HCT116 (cell line): ENCODE data around the gene BICD1. TPM values are rescaled to one million over a fixed set of nuclear protein-coding genes. Genes with fewer than 3 reads are reported as not detected.

Experiments
- ATAC-seq: fragments of 200-7000 bp; cut with Tn5 transposase; 2 replicates; pipeline ENCODE4 v1.9.1; 2020; ENCODE audit warnings: mild to moderate bottlenecking, moderate library complexity
- BruUV-seq: library from RNA; stranded (reverse); fragments of 400-500 nt; replicated peaks from 2 replicates; lab custom pipeline; 2021; lab: Mats Ljungman, UMichigan
- CTCF ChIA-PET: fragments of 300-600 bp; sonication (Branson Sonifier 250); formaldehyde crosslinking; loops from one replicate; lab custom pipeline; 2021; ENCODE audit warnings: antibody characterized with exemption; lab: Charles Lee
- POLR2A ChIA-PET: fragments of 300-600, 350-600 bp; sonication (Branson Sonifier 250); formaldehyde crosslinking; loops from one replicate; lab custom pipeline; 2021; ENCODE audit warnings: antibody characterized with exemption; lab: Charles Lee
- RAD21 ChIA-PET, 2 experiments: fragments of 300-600 bp; sonication (Branson Sonifier 250); formaldehyde crosslinking; loops; one replicate each; lab custom pipeline; 2023; ENCODE audit warnings: low total read pairs in 2 of 2; ENCODE audit not compliant: uncharacterized antibody in 2 of 2, unreplicated experiment in 2 of 2, low non-redundant PET in 1 of 2; lab: Charles Lee
- DNase-seq: peaks from one replicate; pipeline ENCODE4 v3.0.0-alpha.2; 2010; ENCODE audit warnings: low read depth, low spot score
- H2AFZ ChIP-seq: fragments of 200-600 bp; shearing (Covaris generic), sonication (generic); 2 replicates; pipeline ENCODE4 v1.6.1; 2017; ENCODE audit warnings: low read depth, mixed run types, mixed read lengths, antibody characterized with exemption, low read length; ENCODE audit not compliant: poor library complexity, severe bottlenecking
- H3K27ac ChIP-seq: 2 replicates; pipeline ENCODE4 v1.5.1; 2012; ENCODE audit warnings: low read depth, low read length
- H3K27me3 ChIP-seq: fragments of 200-600 bp; sonication (generic); 2 replicates; pipeline ENCODE4 v1.6.1; 2016; ENCODE audit warnings: mixed run types, low read length, mixed read lengths; ENCODE audit not compliant: insufficient read depth
- H3K36me3 ChIP-seq, 2 experiments: fragments of 200-500 bp in 1 of 2; fragments of 200-600 bp in 1 of 2; sonication (Bioruptor generic) in 1 of 2; sonication (generic) in 1 of 2; 2 replicates each; pipeline versions ENCODE4 v1.5.1 to v1.6.1; 2014 to 2016; ENCODE audit warnings: low read length in 2 of 2, inconsistent platforms in 1 of 2, mixed read lengths in 1 of 2, mixed run types in 1 of 2; ENCODE audit not compliant: insufficient read depth in 2 of 2, control insufficient read depth in 1 of 2
- H3K4me1 ChIP-seq, 2 experiments: fragments of 200-600 bp in 1 of 2; sonication (generic) in 1 of 2; 2 replicates each; pipeline versions ENCODE4 v1.5.1 to v1.6.1; 2012 to 2017; ENCODE audit warnings: low read length in 2 of 2, inconsistent platforms in 1 of 2, mild to moderate bottlenecking in 1 of 2, mixed read lengths in 1 of 2, mixed run types in 1 of 2, moderate library complexity in 1 of 2; ENCODE audit not compliant: insufficient read depth in 2 of 2, control insufficient read depth in 1 of 2
- H3K4me2 ChIP-seq: fragments of 200-600 bp; sonication (generic); 2 replicates; pipeline ENCODE4 v1.6.1; 2017; ENCODE audit warnings: mixed run types, low read length, mixed read lengths
- H3K4me3 ChIP-seq, 2 experiments: fragments of 200-600 bp in 1 of 2; sonication (generic) in 1 of 2; replicated peaks in 1 of 2; 2 replicates each; pipeline ENCODE4 v1.5.1; 2011 to 2016; ENCODE audit warnings: low read length in 2 of 2, control low read depth in 1 of 2, low read depth in 1 of 2, mild to moderate bottlenecking in 1 of 2, mixed read lengths in 1 of 2, mixed run types in 1 of 2
- H3K79me2 ChIP-seq: fragments of 200-600 bp; sonication (generic); 2 replicates; pipeline ENCODE4 v1.6.1; 2017; ENCODE audit warnings: mild to moderate bottlenecking, mixed run types, low read length, moderate library complexity, mixed read lengths; ENCODE audit not compliant: insufficient read depth
- H3K9ac ChIP-seq: fragments of 200-600 bp; sonication (generic); 2 replicates; pipeline ENCODE4 v1.6.1; 2016; ENCODE audit warnings: low read length, mixed read lengths
- H3K9me2 ChIP-seq: fragments of 200-600 bp; sonication (generic), shearing (Covaris generic); 2 replicates; pipeline ENCODE4 v1.6.1; 2017; ENCODE audit warnings: mixed run types, mild to moderate bottlenecking, moderate library complexity; ENCODE audit not compliant: insufficient read depth
- H3K9me3 ChIP-seq, 2 experiments: fragments of 200-500 bp in 1 of 2; fragments of 200-600 bp in 1 of 2; sonication (Bioruptor generic) in 1 of 2; sonication (generic) in 1 of 2; 2 replicates each; pipeline ENCODE4 v1.6.1; 2014 to 2017; ENCODE audit warnings: low read length in 2 of 2, mixed read lengths in 2 of 2, inconsistent platforms in 1 of 2, low read depth in 1 of 2, mild to moderate bottlenecking in 1 of 2, mixed run types in 1 of 2, moderate library complexity in 1 of 2; ENCODE audit not compliant: control insufficient read depth in 1 of 2, insufficient read depth in 1 of 2
- H4K20me1 ChIP-seq: fragments of 200-600 bp; sonication (generic), shearing (Covaris generic); 2 replicates; pipeline ENCODE4 v1.6.1; 2017; ENCODE audit warnings: mixed run types, mild to moderate bottlenecking, moderate library complexity; ENCODE audit not compliant: insufficient read depth
- CEBPB ChIP-seq: IDR thresholded peaks from 2 replicates; pipeline ENCODE4 v1.6.1; 2012; ENCODE audit warnings: low read depth
- EGR1 ChIP-seq: IDR thresholded peaks from 2 replicates; pipeline ENCODE4 v1.6.1; 2012; ENCODE audit warnings: low read depth
- ELF1 ChIP-seq: IDR thresholded peaks from 2 replicates; pipeline ENCODE4 v1.6.1; 2012; ENCODE audit warnings: low read depth, borderline replicate concordance
- EZH2phosphoT487 ChIP-seq: fragments of 200-600 bp; IDR thresholded peaks from 2 replicates; pipeline ENCODE4 v1.6.1; 2018; ENCODE audit warnings: antibody characterized with exemption, borderline replicate concordance
- FOSL1 ChIP-seq: IDR thresholded peaks from 2 replicates; pipeline ENCODE4 v1.6.1; 2012; ENCODE audit warnings: low read depth
- JUND ChIP-seq: IDR thresholded peaks from 2 replicates; pipeline ENCODE4 v1.6.1; 2012
- POLR2A ChIP-seq: IDR thresholded peaks from 2 replicates; pipeline ENCODE4 v1.7.0; 2011; ENCODE audit warnings: borderline replicate concordance; ENCODE audit not compliant: insufficient read depth, insufficient read length; ENCODE audit errors: extremely low read depth
- RAD21 ChIP-seq: IDR thresholded peaks from 2 replicates; pipeline ENCODE4 v1.6.1; 2012; ENCODE audit warnings: low read depth, mild to moderate bottlenecking
- SIN3A ChIP-seq: IDR thresholded peaks from 2 replicates; pipeline ENCODE4 v1.6.1; 2012; ENCODE audit warnings: low read depth
- SRF ChIP-seq: IDR thresholded peaks from 2 replicates; pipeline ENCODE4 v1.6.1; 2012; ENCODE audit warnings: low read depth
- TCF7L2 ChIP-seq: IDR thresholded peaks from 2 replicates; pipeline ENCODE4 v1.7.0; 2011; ENCODE audit warnings: borderline replicate concordance, inconsistent platforms; ENCODE audit not compliant: insufficient read depth, insufficient read length; ENCODE audit errors: extremely low read depth
- YY1 ChIP-seq: IDR thresholded peaks from 2 replicates; pipeline ENCODE4 v1.6.1; 2011; ENCODE audit warnings: low read length, low read depth, moderate library complexity, mild to moderate bottlenecking; ENCODE audit not compliant: insufficient replicate concordance; ENCODE audit errors: extremely low read depth
- ZFX ChIP-seq: fragments of 450-650 bp; IDR thresholded peaks from 2 replicates; pipeline ENCODE4 v1.6.1; 2017
- intact Hi-C: fragments of 100-400 bp; cut with micrococcal nuclease; formaldehyde crosslinking; loops from 2 replicates; pipeline ENCODE4 v1.10.0; 2022
- total RNA-seq: library from RNA; stranded (reverse); gene quantifications from one replicate; pipeline ENCODE4 v1.2.1, GENCODE V29; 2021; ENCODE audit not compliant: unreplicated experiment
- TF ChIP-seq, protein P1 (sequence below): IDR thresholded peaks from 2 replicates; pipeline ENCODE4 v1.6.1; 2012; ENCODE audit warnings: low read depth
- TF ChIP-seq, protein P2 (sequence below): IDR thresholded peaks from 2 replicates; pipeline ENCODE4 v1.6.1; 2011; ENCODE audit warnings: mild to moderate bottlenecking, low read length, moderate library complexity; ENCODE audit not compliant: insufficient replicate concordance; ENCODE audit errors: extremely low read depth
- TF ChIP-seq, protein P3 (sequence below): IDR thresholded peaks from 2 replicates; pipeline ENCODE4 v1.6.1; 2012

Gene BICD1
- total RNA-seq, 1 experiment from 2014 or later: 32.5 TPM

DNA sequence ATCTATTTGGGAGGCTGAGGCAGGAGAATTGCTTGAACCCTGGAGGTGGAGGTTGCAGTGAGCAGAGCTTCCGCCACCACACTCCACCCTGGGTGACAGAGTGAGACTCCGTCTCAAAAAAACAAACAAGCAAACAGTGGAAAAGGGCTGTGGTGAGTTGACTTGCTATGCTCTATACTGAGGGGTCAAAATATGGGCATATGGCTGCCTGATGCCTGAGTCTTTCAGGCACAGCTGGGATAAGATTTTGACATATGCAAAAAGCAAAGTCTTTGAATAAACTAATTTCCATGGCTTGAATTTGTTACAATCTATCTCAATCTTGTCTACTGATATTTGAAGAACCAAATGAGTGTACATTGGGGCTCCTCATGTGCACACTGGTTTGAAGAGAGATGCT lies 40.4 kb upstream of the BICD1 start:
- ChIA-PET RAD21 (no interaction called here), CTCF (no interaction called here), POLR2A (no interaction called here)
- Histone ChIP-seq H3K36me3 (no peaks in the 10 kb centered on the region), H3K4me3 (no peak overlapping the region), H4K20me1 (no peaks in the 10 kb centered on the region), H3K4me1 (no peaks in the 10 kb centered on the region), H2AFZ (no peak overlapping the region), H3K4me2 (no peak overlapping the region), H3K9me3 (no peaks in the 10 kb centered on the region), H3K27ac (no peak overlapping the region), H3K9me2 (no peaks in the 10 kb centered on the region), H3K27me3 (no peaks in the 10 kb centered on the region), H3K9ac (no peak overlapping the region), H3K79me2 (no peaks in the 10 kb centered on the region)
- ATAC-seq (no peak), DNase-seq (no peak)
- BruUV-seq: no TSS peak
- intact Hi-C loops: loop anchor here (10.0 kb wide), 1 partner anchor 411 kb away; the partner anchor contains the start of gene ETFBKMT
- TF ChIP-seq EZH2phosphoT487: no peak
- no peak for TF ChIP-seq CEBPB
- TF ChIP-seq, protein P1, sequence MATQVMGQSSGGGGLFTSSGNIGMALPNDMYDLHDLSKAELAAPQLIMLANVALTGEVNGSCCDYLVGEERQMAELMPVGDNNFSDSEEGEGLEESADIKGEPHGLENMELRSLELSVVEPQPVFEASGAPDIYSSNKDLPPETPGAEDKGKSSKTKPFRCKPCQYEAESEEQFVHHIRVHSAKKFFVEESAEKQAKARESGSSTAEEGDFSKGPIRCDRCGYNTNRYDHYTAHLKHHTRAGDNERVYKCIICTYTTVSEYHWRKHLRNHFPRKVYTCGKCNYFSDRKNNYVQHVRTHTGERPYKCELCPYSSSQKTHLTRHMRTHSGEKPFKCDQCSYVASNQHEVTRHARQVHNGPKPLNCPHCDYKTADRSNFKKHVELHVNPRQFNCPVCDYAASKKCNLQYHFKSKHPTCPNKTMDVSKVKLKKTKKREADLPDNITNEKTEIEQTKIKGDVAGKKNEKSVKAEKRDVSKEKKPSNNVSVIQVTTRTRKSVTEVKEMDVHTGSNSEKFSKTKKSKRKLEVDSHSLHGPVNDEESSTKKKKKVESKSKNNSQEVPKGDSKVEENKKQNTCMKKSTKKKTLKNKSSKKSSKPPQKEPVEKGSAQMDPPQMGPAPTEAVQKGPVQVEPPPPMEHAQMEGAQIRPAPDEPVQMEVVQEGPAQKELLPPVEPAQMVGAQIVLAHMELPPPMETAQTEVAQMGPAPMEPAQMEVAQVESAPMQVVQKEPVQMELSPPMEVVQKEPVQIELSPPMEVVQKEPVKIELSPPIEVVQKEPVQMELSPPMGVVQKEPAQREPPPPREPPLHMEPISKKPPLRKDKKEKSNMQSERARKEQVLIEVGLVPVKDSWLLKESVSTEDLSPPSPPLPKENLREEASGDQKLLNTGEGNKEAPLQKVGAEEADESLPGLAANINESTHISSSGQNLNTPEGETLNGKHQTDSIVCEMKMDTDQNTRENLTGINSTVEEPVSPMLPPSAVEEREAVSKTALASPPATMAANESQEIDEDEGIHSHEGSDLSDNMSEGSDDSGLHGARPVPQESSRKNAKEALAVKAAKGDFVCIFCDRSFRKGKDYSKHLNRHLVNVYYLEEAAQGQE: no peak
- no peak for TF ChIP-seq SIN3A
- TF ChIP-seq RAD21: no peak
- TF ChIP-seq, protein P2, sequence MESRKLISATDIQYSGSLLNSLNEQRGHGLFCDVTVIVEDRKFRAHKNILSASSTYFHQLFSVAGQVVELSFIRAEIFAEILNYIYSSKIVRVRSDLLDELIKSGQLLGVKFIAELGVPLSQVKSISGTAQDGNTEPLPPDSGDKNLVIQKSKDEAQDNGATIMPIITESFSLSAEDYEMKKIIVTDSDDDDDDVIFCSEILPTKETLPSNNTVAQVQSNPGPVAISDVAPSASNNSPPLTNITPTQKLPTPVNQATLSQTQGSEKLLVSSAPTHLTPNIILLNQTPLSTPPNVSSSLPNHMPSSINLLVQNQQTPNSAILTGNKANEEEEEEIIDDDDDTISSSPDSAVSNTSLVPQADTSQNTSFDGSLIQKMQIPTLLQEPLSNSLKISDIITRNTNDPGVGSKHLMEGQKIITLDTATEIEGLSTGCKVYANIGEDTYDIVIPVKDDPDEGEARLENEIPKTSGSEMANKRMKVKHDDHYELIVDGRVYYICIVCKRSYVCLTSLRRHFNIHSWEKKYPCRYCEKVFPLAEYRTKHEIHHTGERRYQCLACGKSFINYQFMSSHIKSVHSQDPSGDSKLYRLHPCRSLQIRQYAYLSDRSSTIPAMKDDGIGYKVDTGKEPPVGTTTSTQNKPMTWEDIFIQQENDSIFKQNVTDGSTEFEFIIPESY: no peak
- no peak for TF ChIP-seq EGR1
- TF ChIP-seq FOSL1: no peak
- no peak for TF ChIP-seq TCF7L2
- no peak for TF ChIP-seq YY1
- TF ChIP-seq ELF1: no peak
- TF ChIP-seq, protein P3, sequence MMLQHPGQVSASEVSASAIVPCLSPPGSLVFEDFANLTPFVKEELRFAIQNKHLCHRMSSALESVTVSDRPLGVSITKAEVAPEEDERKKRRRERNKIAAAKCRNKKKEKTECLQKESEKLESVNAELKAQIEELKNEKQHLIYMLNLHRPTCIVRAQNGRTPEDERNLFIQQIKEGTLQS: no peak
- TF ChIP-seq JUND: no peak
- TF ChIP-seq SRF: no peak
- no peak for TF ChIP-seq POLR2A
- no peak for TF ChIP-seq ZFX
